ENCODE results near the gene MYH1.
"Not testable (repeated sequence)": the region's sequence is repeated elsewhere in the genome, so short reads cannot be mapped to it uniquely, and the experiment has no call there.

Gene MYH1

GRCh38 chr17:10549096-10549842, 30.9 kb upstream of the MYH1 start, which contains the start of gene MYH2:
Gene MYH2, minus strand, starts transcription at chr17:10549658. Its CDS starts 1,738 bp downstream, at chr17:10547920.
- TF ChIP-seq, protein P1, sequence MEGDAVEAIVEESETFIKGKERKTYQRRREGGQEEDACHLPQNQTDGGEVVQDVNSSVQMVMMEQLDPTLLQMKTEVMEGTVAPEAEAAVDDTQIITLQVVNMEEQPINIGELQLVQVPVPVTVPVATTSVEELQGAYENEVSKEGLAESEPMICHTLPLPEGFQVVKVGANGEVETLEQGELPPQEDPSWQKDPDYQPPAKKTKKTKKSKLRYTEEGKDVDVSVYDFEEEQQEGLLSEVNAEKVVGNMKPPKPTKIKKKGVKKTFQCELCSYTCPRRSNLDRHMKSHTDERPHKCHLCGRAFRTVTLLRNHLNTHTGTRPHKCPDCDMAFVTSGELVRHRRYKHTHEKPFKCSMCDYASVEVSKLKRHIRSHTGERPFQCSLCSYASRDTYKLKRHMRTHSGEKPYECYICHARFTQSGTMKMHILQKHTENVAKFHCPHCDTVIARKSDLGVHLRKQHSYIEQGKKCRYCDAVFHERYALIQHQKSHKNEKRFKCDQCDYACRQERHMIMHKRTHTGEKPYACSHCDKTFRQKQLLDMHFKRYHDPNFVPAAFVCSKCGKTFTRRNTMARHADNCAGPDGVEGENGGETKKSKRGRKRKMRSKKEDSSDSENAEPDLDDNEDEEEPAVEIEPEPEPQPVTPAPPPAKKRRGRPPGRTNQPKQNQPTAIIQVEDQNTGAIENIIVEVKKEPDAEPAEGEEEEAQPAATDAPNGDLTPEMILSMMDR (IDR thresholded peaks at IDR 0.05; ENCODE audit: insufficient read depth, low read depth, low read length, missing control alignments): no peak
- H3K4me3 ChIP-seq (ENCODE audit: low read length): no peak within 1 kb of the TSS
- no peak for DNase-seq (ENCODE audit: low read depth)

- TF ChIP-seq, protein P1 (IDR thresholded peaks at IDR 0.05; ENCODE audit: insufficient read depth, low read depth, low read length, missing control alignments): no peak
- no peak for DNase-seq (ENCODE audit: low read depth)
- H3K4me3 ChIP-seq (ENCODE audit: low read length): no peak overlapping the region
Measured at GRCh38 chr17:10547351-10547750, 29.0 kb upstream of the MYH1 start.

GRCh38 chr17:10543486-10543885, 25.1 kb upstream of the MYH1 start:
- not testable (repeated sequence) for DNase-seq (ENCODE audit: low read depth); H3K4me3 ChIP-seq (ENCODE audit: low read length)

DNA sequence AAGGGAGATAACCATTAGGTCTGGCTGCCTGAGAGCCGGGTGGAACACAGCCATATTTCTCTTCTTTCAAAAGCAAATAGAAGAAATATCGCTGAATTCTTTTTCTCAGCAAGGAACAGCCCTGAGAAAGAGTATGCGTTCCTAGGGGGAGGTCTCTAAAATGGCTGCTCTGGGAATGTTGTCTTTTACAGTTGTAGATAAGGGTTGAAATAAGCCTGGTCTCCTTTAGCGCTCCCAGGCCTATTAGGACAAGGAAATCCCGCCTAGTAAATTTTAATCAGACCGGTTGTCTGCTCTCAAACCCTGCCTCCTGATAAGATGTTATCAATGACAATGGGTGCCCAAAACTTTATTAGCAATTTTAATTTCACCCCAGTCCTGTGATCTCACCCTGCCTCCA, 22.8 kb upstream of the MYH1 start:
- not testable (repeated sequence) for DNase-seq (ENCODE audit: low read depth); H3K4me3 ChIP-seq (ENCODE audit: low read length)

DNA sequence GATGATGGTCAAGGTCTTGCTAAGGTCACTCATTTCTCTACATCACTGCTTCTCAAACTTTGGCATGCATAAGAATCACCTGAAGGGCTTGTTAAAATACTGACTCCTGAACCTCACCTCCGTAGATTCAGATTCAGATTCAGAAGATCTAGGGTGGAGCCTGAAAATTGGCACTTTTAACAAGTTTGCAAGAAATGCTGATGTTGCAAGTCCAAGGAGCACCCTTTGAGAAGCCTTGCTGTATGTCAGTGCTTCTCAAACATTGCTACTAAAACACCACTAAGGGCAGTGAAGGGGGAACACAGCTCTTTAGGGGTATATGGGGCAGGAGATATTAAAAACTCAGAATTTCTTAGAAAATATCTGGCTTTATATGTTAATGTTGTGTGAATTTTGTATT, 13.7 kb upstream of the MYH1 start:
- TF ChIP-seq, protein P1 (IDR thresholded peaks at IDR 0.05; ENCODE audit: insufficient read depth, low read depth, low read length, missing control alignments): no peak
- no peak overlapping the region for H3K4me3 ChIP-seq (ENCODE audit: low read length)
- no peak for DNase-seq (ENCODE audit: low read depth)

DNA sequence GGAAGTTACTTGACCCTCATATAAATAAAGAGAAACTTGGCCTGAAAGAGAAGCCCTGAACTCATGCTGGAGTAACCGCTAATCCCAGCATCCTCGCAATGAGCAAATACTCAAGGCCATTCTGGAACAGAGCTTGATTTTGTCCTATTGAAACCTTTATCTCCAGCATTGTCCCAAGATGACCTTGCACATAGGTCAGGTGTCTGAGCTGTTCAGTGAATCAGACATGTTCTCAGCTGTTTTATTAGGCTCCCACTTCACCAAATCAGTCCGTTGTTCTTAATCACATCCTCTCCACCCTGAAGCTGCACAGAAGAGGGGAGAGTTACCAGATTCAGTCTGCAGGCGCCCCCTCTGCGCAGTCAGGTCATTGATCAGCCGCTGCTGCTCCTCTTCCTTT, 9.1 kb upstream of the MYH1 start:
- no peak for DNase-seq (ENCODE audit: low read depth)
- H3K4me3 ChIP-seq (ENCODE audit: low read length): no peak overlapping the region
- TF ChIP-seq, protein P1 (IDR thresholded peaks at IDR 0.05; ENCODE audit: insufficient read depth, low read depth, low read length, missing control alignments): no peak

- DNase-seq (ENCODE audit: low read depth): no peak
- no peak overlapping the region for H3K4me3 ChIP-seq (ENCODE audit: low read length)
- TF ChIP-seq, protein P1 (IDR thresholded peaks at IDR 0.05; ENCODE audit: insufficient read depth, low read depth, low read length, missing control alignments): no peak
Measured at GRCh38 chr17:10526517-10526916, 8.2 kb upstream of the MYH1 start.

- no peak for DNase-seq (ENCODE audit: low read depth)
- H3K4me3 ChIP-seq (ENCODE audit: low read length): no peak overlapping the region
- TF ChIP-seq, protein P1 (IDR thresholded peaks at IDR 0.05; ENCODE audit: insufficient read depth, low read depth, low read length, missing control alignments): no peak
Measured at GRCh38 chr17:10523064-10523463, 4.7 kb upstream of the MYH1 start.

All from epithelial cell of esophagus (primary cell).